Lung (tissue), 16 donors: Measurements from ENCODE around the gene DHTKD1. TPM values are rescaled to one million over a fixed set of nuclear protein-coding genes. Genes with fewer than 3 reads are reported as not detected.

Experiments
- ATAC-seq: fragments of 200-7000 bp; cut with Tn5 transposase; one replicate; pipeline ENCODE4 v1.9.1; 2020; ENCODE audit warnings: moderate number of reproducible peaks; ENCODE audit not compliant: insufficient read depth, low FRiP score
- DNase-seq, 3 donors: peaks; one replicate each; pipeline ENCODE4 v3.0.0-alpha.2; 2013 to 2017
- H3K27ac ChIP-seq, 2 donors: one replicate each; pipeline ENCODE4 v1.5.1; 2013; ENCODE audit warnings: mild to moderate bottlenecking in 2 of 2, moderate library complexity in 2 of 2, control low read depth in 1 of 2, inconsistent platforms in 1 of 2, low read depth in 1 of 2, low read length in 1 of 2
- H3K27me3 ChIP-seq, 3 donors: one replicate each; pipeline ENCODE4 v1.5.1; 2013; ENCODE audit warnings: low read length in 2 of 3; ENCODE audit not compliant: control insufficient read depth in 3 of 3, insufficient read depth in 3 of 3
- H3K36me3 ChIP-seq, 4 donors: one replicate each; pipeline ENCODE4 v1.5.1; 2013; ENCODE audit warnings: low read length in 4 of 4, mild to moderate bottlenecking in 1 of 4, moderate library complexity in 1 of 4; ENCODE audit not compliant: control insufficient read depth in 4 of 4, insufficient read depth in 4 of 4
- H3K4me1 ChIP-seq, 5 donors: one replicate each; pipeline ENCODE4 v1.5.1; 2013; ENCODE audit warnings: low read length in 5 of 5, mild to moderate bottlenecking in 2 of 5, moderate library complexity in 1 of 5; ENCODE audit not compliant: control insufficient read depth in 5 of 5, insufficient read depth in 5 of 5
- H3K4me3 ChIP-seq: one replicate; pipeline ENCODE4 v1.5.1; 2013; ENCODE audit warnings: mild to moderate bottlenecking, control low read depth, moderate library complexity
- H3K9ac ChIP-seq, 2 donors: one replicate each; pipeline ENCODE4 v1.5.1; 2013; ENCODE audit warnings: low read length in 2 of 2, control low read depth in 1 of 2; ENCODE audit not compliant: insufficient read depth in 1 of 2
- H3K9me3 ChIP-seq, 4 donors: one replicate each; pipeline ENCODE4 v1.5.1; 2013; ENCODE audit warnings: low read length in 3 of 4, mild to moderate bottlenecking in 1 of 4, moderate library complexity in 1 of 4; ENCODE audit not compliant: control insufficient read depth in 4 of 4, insufficient read depth in 3 of 4
- CTCF ChIP-seq: IDR thresholded peaks from 2 replicates; pipeline ENCODE4 v1.5.1; 2012; ENCODE audit warnings: mild to moderate bottlenecking; ENCODE audit errors: control extremely low read depth, extremely low read depth
- WGBS, 2 donors: extraction: QIAGEN DNeasy Blood & Tissue Kit; methylation state at CpG; one replicate each; pipeline ENCODE4 v1.1.7; 2013; 5-methylcytosine and 5-hydroxymethylcytosine counted together
- long read RNA-seq, 5 donors: transcript quantifications; one replicate each; lab custom pipeline, GENCODE V29; 2026
- polyA plus RNA-seq, 2 donors: library from polyadenylated mRNA; stranded (reverse); fragments of 200-250 nt; gene quantifications; one replicate each; pipeline ENCODE4 v1.2.1, GENCODE V29; 2013
- total RNA-seq, 2 donors: library from RNA; depleted of rRNA in 1 of 2; stranded (reverse); fragments of >200 nt in 1 of 2; gene quantifications; one replicate each; pipeline ENCODE4 v1.2.1, GENCODE V29; 2014 to 2021
- donor health status: control.
- donor health status: control.
- donor health status: Bipolar disorder and iron deficiency.
- donor health status: healthy.
- donor health status: DM: yes; HTN: yes; CAD: no.

The DHTKD1 gene
- 10 to 100 TPM; 18.4 to 22.1 TPM for total RNA-seq
- polyA plus RNA-seq: 1 to 10 TPM; 8.5 to 8.6 TPM
- long read RNA-seq, donor 1, full-length matches to known transcripts: 1 of 1 reads
- long read RNA-seq, donor 1, partial matches to known transcripts: 0 of 1 reads
- long read RNA-seq, donor 1, other reads (novel, unspliced or antisense): 0 of 1 reads
- long read RNA-seq, donor 2: 0 reads
- long read RNA-seq, donor 3, partial matches to known transcripts: 0 of 1 reads
- long read RNA-seq, donor 3, other reads (novel, unspliced or antisense): 0 of 1 reads
- long read RNA-seq, donor 4: 0 reads
- long read RNA-seq, donor 5, full-length matches to known transcripts: 1 of 1 reads
- long read RNA-seq, donor 5, partial matches to known transcripts: 0 of 1 reads
- long read RNA-seq, donor 5, other reads (novel, unspliced or antisense): 0 of 1 reads

GRCh38 chr10:12068449-12069269 lies at the start of gene DHTKD1:
Gene DHTKD1 (plus strand): TSS chr10:12068954. CDS start chr10:12069034, 80 bp downstream.
- Histone ChIP-seq H3K9me3 (no peaks in the 10 kb centered on the region), H3K36me3 (no peaks in the 10 kb centered on the region), H3K27me3 (no peaks in the 10 kb centered on the region), H3K4me1 (peaks cover 0 to 6% (median 4%) of the 10 kb centered on the region in 5 donors), H3K9ac (peak within 1 kb of the TSS; percentile 28 to 83), H3K27ac (peak within 1 kb of the TSS; percentile 92 to 93), H3K4me3 (peak within 1 kb of the TSS; percentile 93)
- 3 to 4% methylated on average over 62 to 66 of the region's 66 CpGs for WGBS, 2 donors
- DNase-seq (peak; percentile 97 to 99 (median 99)), ATAC-seq (peak; percentile 99)
- peak; percentile 10 for TF ChIP-seq CTCF

GRCh38 chr10:12019283-12019971 lies 49.3 kb upstream of the DHTKD1 start:
- peak in 2 of 3 donors; percentile 23 to 26 for DNase-seq
- no peaks in the 10 kb centered on the region for H3K9me3 ChIP-seq
- no peak overlapping the region for H3K27ac ChIP-seq
- H3K36me3 ChIP-seq: peaks cover 0 to 7% (median 3%) of the 10 kb centered on the region in 4 donors
- H3K27me3 ChIP-seq: no peaks in the 10 kb centered on the region
- no peak overlapping the region for H3K9ac ChIP-seq
- ATAC-seq: no peak
- TF ChIP-seq CTCF: no peak
- 79 to 85% methylated on average over 9 of the region's 9 CpGs for WGBS, 2 donors
- H3K4me3 ChIP-seq: no peak overlapping the region
- peaks cover 0 to 9% (median 3%) of the 10 kb centered on the region in 5 donors for H3K4me1 ChIP-seq

GRCh38 chr10:12020574-12020973 lies 48.2 kb upstream of the DHTKD1 start:
- Histone ChIP-seq H3K36me3 (peaks cover 0 to 7% (median 3%) of the 10 kb centered on the region in 4 donors), H3K9ac (no peak overlapping the region), H3K9me3 (no peaks in the 10 kb centered on the region), H3K4me1 (peaks cover 0 to 9% (median 3%) of the 10 kb centered on the region in 5 donors), H3K27me3 (no peaks in the 10 kb centered on the region), H3K4me3 (no peak overlapping the region), H3K27ac (no peak overlapping the region)
- TF ChIP-seq CTCF: no peak
- DNase-seq: peak in 1 of 3 donors; percentile 1
- 67 to 81% methylated on average over 2 of the region's 2 CpGs for WGBS, 2 donors
- ATAC-seq: no peak
